Lower leg skin (tissue), 3 donors: ENCODE measurements around the gene PPP4R1.

Experiments used
- CTCF ChIP-seq, 3 donors: fragments of 450-650 bp; IDR thresholded peaks; one replicate each; pipeline ENCODE4 v1.5.1; 2016; ENCODE audit warnings: antibody characterized with exemption in 3 of 3, mild to moderate bottlenecking in 3 of 3, moderate library complexity in 2 of 3
- POLR2A ChIP-seq, 2 donors: fragments of 450-650 bp; IDR thresholded peaks; one replicate each; pipeline ENCODE4 v1.6.1; 2016 to 2017; ENCODE audit warnings: antibody characterized with exemption in 2 of 2, mild to moderate bottlenecking in 1 of 2, moderate library complexity in 1 of 2

- no peak for TF ChIP-seq CTCF (IDR thresholded peaks at IDR 0.05)
- TF ChIP-seq POLR2A (IDR thresholded peaks at IDR 0.05) = no peak
Observed at GRCh38 chr18:9628984-9629383, 14.6 kb upstream of the PPP4R1 start.
